ENCODE data around the gene SPRR1A.

DNA sequence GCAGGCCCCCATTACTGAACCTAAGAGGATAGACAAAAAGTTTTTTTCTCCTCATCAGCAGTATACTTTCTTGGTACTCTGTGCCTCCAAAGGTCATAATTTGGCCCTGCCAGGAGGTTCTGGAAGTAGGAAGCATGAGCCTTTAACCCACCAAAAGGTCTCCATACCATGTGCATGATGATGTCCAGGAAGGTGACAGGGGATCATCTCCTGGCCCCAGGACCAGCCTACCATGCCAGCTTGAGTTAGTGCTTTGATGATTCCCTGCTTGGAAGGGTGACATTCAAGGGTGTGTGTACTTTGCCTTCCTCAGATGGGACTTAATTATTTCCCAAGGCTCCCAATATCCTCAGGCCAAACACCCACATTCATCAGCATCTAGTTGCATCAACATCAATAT lies 6.3 kb upstream of the SPRR1A start:
- TF ChIP-seq POLR2A (IDR thresholded peaks at IDR 0.05) (no peak), POLR2AphosphoS5 (IDR thresholded peaks at IDR 0.05) (no peak)
- TF ChIP-seq, protein P1, sequence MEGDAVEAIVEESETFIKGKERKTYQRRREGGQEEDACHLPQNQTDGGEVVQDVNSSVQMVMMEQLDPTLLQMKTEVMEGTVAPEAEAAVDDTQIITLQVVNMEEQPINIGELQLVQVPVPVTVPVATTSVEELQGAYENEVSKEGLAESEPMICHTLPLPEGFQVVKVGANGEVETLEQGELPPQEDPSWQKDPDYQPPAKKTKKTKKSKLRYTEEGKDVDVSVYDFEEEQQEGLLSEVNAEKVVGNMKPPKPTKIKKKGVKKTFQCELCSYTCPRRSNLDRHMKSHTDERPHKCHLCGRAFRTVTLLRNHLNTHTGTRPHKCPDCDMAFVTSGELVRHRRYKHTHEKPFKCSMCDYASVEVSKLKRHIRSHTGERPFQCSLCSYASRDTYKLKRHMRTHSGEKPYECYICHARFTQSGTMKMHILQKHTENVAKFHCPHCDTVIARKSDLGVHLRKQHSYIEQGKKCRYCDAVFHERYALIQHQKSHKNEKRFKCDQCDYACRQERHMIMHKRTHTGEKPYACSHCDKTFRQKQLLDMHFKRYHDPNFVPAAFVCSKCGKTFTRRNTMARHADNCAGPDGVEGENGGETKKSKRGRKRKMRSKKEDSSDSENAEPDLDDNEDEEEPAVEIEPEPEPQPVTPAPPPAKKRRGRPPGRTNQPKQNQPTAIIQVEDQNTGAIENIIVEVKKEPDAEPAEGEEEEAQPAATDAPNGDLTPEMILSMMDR (IDR thresholded peaks at IDR 0.05 in 8 of 11, conservative IDR thresholded peaks at IDR 0.05 in 3 of 11) = no peak

All from spleen (tissue), 7 donors.